Tibial nerve (tissue), 4 donors: ENCODE measurements around the gene YWHAB. TPM values are rescaled to one million over a fixed set of nuclear protein-coding genes. Genes with fewer than 3 reads are reported as not detected.

Experiments used
- DNase-seq, 2 donors: peaks; one replicate each; pipeline ENCODE4 v3.0.0-alpha.2; 2019; ENCODE audit warnings: low spot score in 2 of 2
- H3K27ac ChIP-seq, 4 donors: fragments of 200-600 bp; sonication (generic) in 3 of 4; one replicate each; pipeline ENCODE4 v1.5.1; 2017 to 2019; ENCODE audit warnings: mild to moderate bottlenecking in 1 of 4
- H3K27me3 ChIP-seq, 2 donors: fragments of 200-600 bp; sonication (generic) in 1 of 2; one replicate each; pipeline versions ENCODE4 v1.5.1 to v1.6.0; 2017 to 2019
- H3K36me3 ChIP-seq, 3 donors: fragments of 200-600 bp; sonication (generic); one replicate each; pipeline ENCODE4 v1.5.1; 2018 to 2019
- H3K4me1 ChIP-seq, 4 donors: fragments of 200-600 bp; sonication (generic) in 3 of 4; one replicate each; pipeline ENCODE4 v1.5.1; 2017 to 2019
- H3K4me3 ChIP-seq, 4 donors: fragments of 200-600 bp; sonication (generic) in 3 of 4; one replicate each; pipeline ENCODE4 v1.5.1; 2017 to 2019; ENCODE audit warnings: mild to moderate bottlenecking in 1 of 4, moderate library complexity in 1 of 4
- H3K9me3 ChIP-seq, 4 donors: fragments of 200-600 bp; sonication (generic) in 3 of 4; one replicate each; pipeline ENCODE4 v1.5.1; 2017 to 2019
- CTCF ChIP-seq, 5 experiments: fragments of 200-600 bp in 3 of 5; fragments of 450-650 bp in 2 of 5; sonication (generic) in 3 of 5; IDR thresholded peaks; one replicate each; pipeline ENCODE4 v1.5.1; 2016 to 2019; ENCODE audit warnings: antibody characterized with exemption in 5 of 5, mild to moderate bottlenecking in 3 of 5, moderate library complexity in 2 of 5
- EP300 ChIP-seq, 2 donors: sonication (generic); formaldehyde crosslinking; IDR thresholded peaks; one replicate each; pipeline ENCODE4 v1.6.1; 2017; ENCODE audit warnings: antibody characterized with exemption in 2 of 2, mild to moderate bottlenecking in 1 of 2
- POLR2A ChIP-seq, 2 donors: fragments of 450-650 bp; IDR thresholded peaks; one replicate each; pipeline ENCODE4 v1.6.1; 2017; ENCODE audit warnings: antibody characterized with exemption in 2 of 2, mild to moderate bottlenecking in 2 of 2, moderate library complexity in 2 of 2
- WGBS, 2 donors: methylation state at CpG; one replicate each; pipeline ENCODE4 v1.1.5; 2018; 5-methylcytosine and 5-hydroxymethylcytosine counted together
- total RNA-seq, 4 donors: library from RNA; depleted of rRNA; stranded (reverse); fragments of >200 nt; gene quantifications; one replicate each; pipeline ENCODE4 v1.1.0, GENCODE V29; 2016

Gene YWHAB
- total RNA-seq, 4 donors from 2014 or later, result 97.9 to 119 (median 98.3) TPM

GRCh38 chr20:44955270-44955669, 69.8 kb downstream of the YWHAB start:
- Histone ChIP-seq H3K36me3 (peaks cover 0 to 61% (median 14%) of the 10 kb centered on the region in 3 donors), H3K4me1 (peaks cover 0 to 16% (median 6%) of the 10 kb centered on the region in 4 donors), H3K4me3 (no peak overlapping the region), H3K9me3 (no peaks in the 10 kb centered on the region), H3K27me3 (no peaks in the 10 kb centered on the region), H3K27ac (no peak overlapping the region)
- 77 to 86% methylated on average over 4 of the region's 4 CpGs for WGBS, 2 donors
- DNase-seq, result no peak
- TF ChIP-seq POLR2A (IDR thresholded peaks at IDR 0.05), result no peak
- TF ChIP-seq EP300 (IDR thresholded peaks at IDR 0.05), result no peak
- TF ChIP-seq CTCF (IDR thresholded peaks at IDR 0.05), result no peak

- 84 to 91% methylated on average over 3 of the region's 3 CpGs for WGBS, 2 donors
- Histone ChIP-seq H3K27me3 (no peaks in the 10 kb centered on the region), H3K4me1 (peaks cover 0 to 25% (median 8%) of the 10 kb centered on the region in 4 donors), H3K36me3 (peaks cover 0 to 50% (median 14%) of the 10 kb centered on the region in 3 donors), H3K4me3 (no peak overlapping the region), H3K9me3 (no peaks in the 10 kb centered on the region), H3K27ac (no peak overlapping the region)
- no peak for DNase-seq
- TF ChIP-seq CTCF (IDR thresholded peaks at IDR 0.05) (no peak), EP300 (IDR thresholded peaks at IDR 0.05) (no peak), POLR2A (IDR thresholded peaks at IDR 0.05) (no peak)
Measured at GRCh38 chr20:44956410-44956809, 70.9 kb downstream of the YWHAB start.

Other genes starting within 250 kb of the YWHAB start
- 10 to 100 TPM; 11.1 to 14.9 (median 12.4) TPM for gene ADA, start 234.0 kb upstream of the YWHAB start, total RNA-seq
- gene CCN5, start 170.3 kb upstream of the YWHAB start, total RNA-seq, result 1,000 to 10,000 TPM in 1 of 4 donors, 100 to 1,000 TPM in 2, 10 to 100 TPM in 1; 84.0 to 1,826 (median 378) TPM
- 1 to 10 TPM in 3 of 4 donors, under 1 TPM in 1; 0.87 to 6.0 (median 1.5) TPM for gene KCNK15, start 139.8 kb upstream of the YWHAB start, total RNA-seq
- 1 to 10 TPM in 2 of 4 donors, under 1 TPM in 2; 0.21 to 4.7 (median 1.7) TPM for gene RIMS4, start 75.2 kb upstream of the YWHAB start, total RNA-seq
- 10 to 100 TPM; 11.8 to 27.9 (median 16.0) TPM for gene PABPC1L, start 24.4 kb downstream of the YWHAB start, total RNA-seq
- 10 to 100 TPM in 3 of 4 donors, 1 to 10 TPM in 1; 5.9 to 18.0 (median 13.9) TPM for gene TOMM34, start 74.7 kb downstream of the YWHAB start, total RNA-seq
- 10 to 100 TPM; 24.3 to 28.5 (median 27.1) TPM for gene STK4, start 80.8 kb downstream of the YWHAB start, total RNA-seq
- under 1 TPM in 2 of 4 donors, not detected in 2; 0.21 to 0.22 TPM for gene KCNS1, start 215.4 kb downstream of the YWHAB start, total RNA-seq
- not detected for gene WFDC5, start 229.5 kb downstream of the YWHAB start, total RNA-seq
- not detected for gene WFDC12, start 238.8 kb downstream of the YWHAB start, total RNA-seq